MM.1S (cell line): ENCODE results near the gene ZNF175.

Experiments used
- CTCF ChIP-seq: fragments of 300-600 bp; sonication (generic); IDR thresholded peaks from 2 replicates; pipeline ENCODE4 v1.5.1; 2016; ENCODE audit warnings: antibody characterized with exemption, low read length, mixed read lengths
- EZH2 ChIP-seq: fragments of 300-600 bp; sonication (generic); optimal IDR thresholded peaks from 2 replicates; pipeline ENCODE3; 2017; ENCODE audit warnings: low read depth, mild to moderate bottlenecking, antibody characterized with exemption, low read length, mixed read lengths

- TF ChIP-seq CTCF (no peak), EZH2 (no peak)
These were observed 43.7 kb downstream of the ZNF175 start for GRCh38 chr19:51614789-51615188.
